ENCODE results near the gene CCDC71.

CCDC71 gene

DNA sequence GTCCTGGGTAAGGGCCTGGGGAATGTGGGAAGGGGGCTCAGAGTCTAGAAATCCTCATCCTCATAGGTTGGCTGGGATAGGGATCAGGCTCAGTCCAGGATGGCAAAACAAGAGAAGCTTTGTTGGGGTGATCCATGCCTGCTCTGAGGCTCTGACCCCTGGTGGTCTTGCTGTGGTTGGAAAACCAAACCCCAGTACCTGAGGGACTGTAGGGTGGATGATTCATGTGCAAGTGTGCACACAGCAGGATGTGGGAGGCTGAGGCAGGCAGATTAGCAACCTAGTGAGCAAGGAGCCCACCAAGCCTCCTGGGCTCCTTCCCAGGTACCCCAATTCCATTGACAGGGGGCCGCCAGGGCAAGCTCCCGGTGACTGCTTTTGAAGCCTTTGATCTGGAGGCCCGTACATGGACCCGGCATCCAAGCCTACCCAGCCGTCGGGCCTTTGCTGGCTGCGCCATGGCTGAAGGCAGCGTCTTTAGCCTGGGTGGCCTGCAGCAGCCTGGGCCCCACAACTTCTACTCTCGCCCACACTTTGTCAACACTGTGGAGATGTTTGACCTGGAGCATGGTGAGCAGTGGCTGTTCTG lies 8.4 kb upstream of the CCDC71 start:
- Histone ChIP-seq H3K27me3 (ENCODE audit: insufficient read depth, low read length, poor library complexity) (no peaks in the 10 kb centered on the region), H3K9ac (ENCODE audit: low read depth, low read length) (no peak overlapping the region), H3K27ac (ENCODE audit: low read length) (no peak overlapping the region), H3K4me3 (ENCODE audit: low read depth in 1 of 2, low read length in 2 of 2) (no peak overlapping the region), H3K9me3 (ENCODE audit: insufficient read depth, low read length, severe bottlenecking) (no peaks in the 10 kb centered on the region), H4K20me1 (ENCODE audit: insufficient read depth, low read length) (no peaks in the 10 kb centered on the region), H3K4me1 (ENCODE audit: insufficient read depth, low read length) (peaks cover 18% of the 10 kb centered on the region), H3K79me2 (ENCODE audit: insufficient read depth, low read length) (no peaks in the 10 kb centered on the region), H3K4me2 (ENCODE audit: insufficient read depth, low read length) (no peak overlapping the region), H3K36me3 (ENCODE audit: insufficient read depth, low read length) (no peaks in the 10 kb centered on the region), H2AFZ (ENCODE audit: low read depth, low read length) (no peak overlapping the region)
- no peak for DNase-seq
- no peak for TF ChIP-seq CTCF (IDR thresholded peaks at IDR 0.05; ENCODE audit: borderline replicate concordance, extremely low read depth, low read length, poor library complexity, severe bottlenecking)
- TF ChIP-seq EZH2 (IDR thresholded peaks at IDR 0.05; ENCODE audit: borderline replicate concordance, low read depth, low read length, severe bottlenecking), result no peak
- no peak for ATAC-seq (ENCODE audit: insufficient read depth, low read depth)

DNA sequence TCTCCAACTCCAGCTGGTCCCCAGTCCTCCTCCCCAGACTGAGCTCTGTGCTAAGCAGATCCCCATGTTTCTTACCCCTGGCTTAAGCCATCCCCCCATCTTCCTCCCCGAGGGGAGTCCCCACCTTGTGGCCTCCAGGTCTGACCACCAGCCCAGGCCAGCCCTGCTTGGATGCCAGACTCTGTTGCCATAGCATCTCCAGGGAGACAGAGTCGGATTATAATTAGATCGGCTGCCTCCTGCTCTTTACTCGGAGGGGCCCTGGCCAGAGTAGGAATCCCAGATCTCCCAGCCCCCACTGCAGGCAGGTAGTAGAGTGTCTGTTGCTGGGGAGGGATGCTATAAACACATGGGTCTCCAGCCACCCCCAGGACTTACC lies 7.7 kb upstream of the CCDC71 start:
- TF ChIP-seq EZH2 (IDR thresholded peaks at IDR 0.05; ENCODE audit: borderline replicate concordance, low read depth, low read length, severe bottlenecking), result no peak
- no peak for TF ChIP-seq CTCF (IDR thresholded peaks at IDR 0.05; ENCODE audit: borderline replicate concordance, extremely low read depth, low read length, poor library complexity, severe bottlenecking)
- no peak overlapping the region for H2AFZ ChIP-seq (ENCODE audit: low read depth, low read length)
- H3K4me1 ChIP-seq (ENCODE audit: insufficient read depth, low read length), result peaks cover 18% of the 10 kb centered on the region
- no peaks in the 10 kb centered on the region for H3K79me2 ChIP-seq (ENCODE audit: insufficient read depth, low read length)
- H3K27ac ChIP-seq (ENCODE audit: low read length), result no peak overlapping the region
- no peak overlapping the region for H3K4me3 ChIP-seq (ENCODE audit: low read depth in 1 of 2, low read length in 2 of 2)
- DNase-seq (no peak), ATAC-seq (ENCODE audit: insufficient read depth, low read depth) (no peak)
- H3K27me3 ChIP-seq (ENCODE audit: insufficient read depth, low read length, poor library complexity), result no peaks in the 10 kb centered on the region
- no peaks in the 10 kb centered on the region for H3K36me3 ChIP-seq (ENCODE audit: insufficient read depth, low read length)
- no peaks in the 10 kb centered on the region for H4K20me1 ChIP-seq (ENCODE audit: insufficient read depth, low read length)
- no peak overlapping the region for H3K9ac ChIP-seq (ENCODE audit: low read depth, low read length)
- H3K4me2 ChIP-seq (ENCODE audit: insufficient read depth, low read length), result no peak overlapping the region
- no peaks in the 10 kb centered on the region for H3K9me3 ChIP-seq (ENCODE audit: insufficient read depth, low read length, severe bottlenecking)

DNA sequence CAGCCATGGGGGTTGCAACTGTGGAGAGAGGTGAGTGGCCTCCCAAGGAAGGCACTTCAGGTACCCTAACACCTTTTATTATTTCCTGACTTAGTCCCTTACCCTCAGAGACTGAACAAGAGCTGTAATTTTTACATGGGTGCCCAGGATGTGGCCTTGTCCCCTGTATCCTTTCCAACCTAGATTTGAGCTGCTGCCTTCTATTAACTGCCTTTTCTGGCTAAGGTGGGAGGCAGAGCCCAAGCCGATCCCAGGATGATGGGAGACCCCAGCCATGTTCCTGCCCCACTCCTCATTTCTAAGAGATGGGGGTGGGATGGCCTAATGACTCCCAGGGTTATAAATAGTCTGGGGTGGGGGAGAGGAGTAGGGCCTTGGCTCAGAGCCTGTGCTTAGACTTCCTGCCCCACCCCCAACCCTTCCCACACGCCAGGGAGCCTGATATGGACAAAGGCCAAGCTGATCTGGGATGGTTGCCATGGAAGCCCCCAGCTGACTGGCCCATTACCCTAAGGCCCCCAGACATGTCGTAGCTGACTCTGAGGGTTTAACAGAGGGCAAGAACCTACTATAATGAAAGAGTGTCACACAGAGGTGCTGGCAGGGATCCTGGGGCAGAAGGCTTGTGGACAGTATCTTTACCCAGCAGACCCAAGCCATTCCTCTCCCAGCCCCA lies 7.1 kb upstream of the CCDC71 start:
- DNase-seq (no peak), ATAC-seq (ENCODE audit: insufficient read depth, low read depth) (no peak)
- H3K9me3 ChIP-seq (ENCODE audit: insufficient read depth, low read length, severe bottlenecking), result no peaks in the 10 kb centered on the region
- no peaks in the 10 kb centered on the region for H3K79me2 ChIP-seq (ENCODE audit: insufficient read depth, low read length)
- H3K4me2 ChIP-seq (ENCODE audit: insufficient read depth, low read length), result no peak overlapping the region
- no peak overlapping the region for H3K9ac ChIP-seq (ENCODE audit: low read depth, low read length)
- no peaks in the 10 kb centered on the region for H4K20me1 ChIP-seq (ENCODE audit: insufficient read depth, low read length)
- no peak overlapping the region for H3K4me3 ChIP-seq (ENCODE audit: low read depth in 1 of 2, low read length in 2 of 2)
- TF ChIP-seq CTCF (IDR thresholded peaks at IDR 0.05; ENCODE audit: borderline replicate concordance, extremely low read depth, low read length, poor library complexity, severe bottlenecking) (no peak), EZH2 (IDR thresholded peaks at IDR 0.05; ENCODE audit: borderline replicate concordance, low read depth, low read length, severe bottlenecking) (no peak)
- H2AFZ ChIP-seq (ENCODE audit: low read depth, low read length), result no peak overlapping the region
- H3K4me1 ChIP-seq (ENCODE audit: insufficient read depth, low read length), result peaks cover 18% of the 10 kb centered on the region
- no peaks in the 10 kb centered on the region for H3K27me3 ChIP-seq (ENCODE audit: insufficient read depth, low read length, poor library complexity)
- no peak overlapping the region for H3K27ac ChIP-seq (ENCODE audit: low read length)
- H3K36me3 ChIP-seq (ENCODE audit: insufficient read depth, low read length), result no peaks in the 10 kb centered on the region
